Inflammatory macrophage treated with lipopolysaccharide for 1 hour (primary cell): ENCODE results near the gene SLC29A3.

Experiments used
- DNase-seq, 2 donors: peaks; one replicate each; pipeline ENCODE4 v3.0.0-alpha.2; 2020 to 2022

Gene SLC29A3

DNA sequence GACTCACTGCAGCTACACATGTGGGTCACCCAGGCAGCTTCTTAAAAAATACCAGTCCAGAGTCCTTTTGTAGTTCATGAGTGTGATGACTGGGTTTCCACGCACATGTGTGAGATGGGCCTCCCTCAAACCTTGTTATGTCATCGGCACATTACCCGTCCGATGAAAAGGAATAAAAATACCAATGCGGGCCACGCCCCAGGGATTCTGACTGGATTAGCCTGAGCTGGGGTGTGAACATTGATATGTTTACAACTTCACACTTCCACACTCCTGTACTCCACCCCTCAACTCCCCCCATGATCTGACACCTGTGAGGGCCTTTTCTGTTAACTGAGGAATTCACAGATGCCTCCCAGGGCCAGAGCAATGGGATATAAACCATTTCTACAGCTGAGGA lies 6.2 kb downstream of the SLC29A3 start:
- DNase-seq = no peak

- no peak for DNase-seq
Measured at GRCh38 chr10:71326464-71326881, 7.4 kb downstream of the SLC29A3 start.

GRCh38 chr10:71330789-71331404 lies 11.8 kb downstream of the SLC29A3 start:
- no peak for DNase-seq

DNA sequence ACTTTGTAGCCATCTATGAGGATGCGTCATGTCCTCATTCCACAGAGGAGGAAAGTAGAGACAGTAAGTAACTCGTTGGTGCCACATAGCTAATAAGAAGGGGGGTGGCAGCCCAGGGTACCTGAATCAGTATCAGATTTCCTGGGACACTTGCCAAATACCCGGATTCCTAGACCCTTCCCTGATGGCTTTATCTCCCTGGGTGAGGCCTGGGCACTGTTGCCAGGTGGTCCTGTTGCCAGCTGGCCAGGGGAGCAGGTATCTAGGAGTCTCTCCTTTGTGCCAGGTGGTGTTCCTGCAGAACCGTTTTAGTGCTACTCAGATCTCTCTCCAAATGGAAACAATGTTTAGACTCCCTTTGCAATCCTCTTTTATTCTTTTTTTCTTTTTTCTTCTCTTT lies 12.7 kb downstream of the SLC29A3 start:
- no peak for DNase-seq

GRCh38 chr10:71332466-71332865 lies 13.4 kb downstream of the SLC29A3 start:
- no peak for DNase-seq

- DNase-seq = peak; percentile 75 to 96
Measured at GRCh38 chr10:71333129-71333887, 14.2 kb downstream of the SLC29A3 start.

- no peak for DNase-seq
Measured at GRCh38 chr10:71334221-71334791, 15.2 kb downstream of the SLC29A3 start.

- no peak for DNase-seq
Measured at GRCh38 chr10:71335173-71335708, 16.2 kb downstream of the SLC29A3 start.

DNA sequence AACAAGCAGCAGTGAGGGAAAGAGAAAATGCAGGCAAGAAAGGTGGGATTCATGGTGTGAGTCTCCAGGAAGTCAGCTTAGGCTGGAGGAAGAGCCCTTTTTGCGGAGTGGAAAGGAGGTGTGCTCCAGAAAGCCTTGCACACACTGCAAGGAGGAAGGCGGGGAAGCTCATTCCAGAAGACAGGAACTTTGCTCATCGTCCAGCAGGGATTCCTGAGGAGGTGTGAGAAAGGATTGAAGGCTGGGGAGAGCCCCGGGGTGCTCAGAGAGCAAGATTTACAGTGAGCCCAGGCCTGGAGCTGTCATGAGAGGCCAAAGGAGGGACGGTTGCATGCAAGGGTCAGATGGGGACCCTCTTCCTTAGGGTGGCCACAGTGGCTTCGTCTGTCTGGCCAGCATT lies 17.6 kb downstream of the SLC29A3 start:
- no peak for DNase-seq

DNA sequence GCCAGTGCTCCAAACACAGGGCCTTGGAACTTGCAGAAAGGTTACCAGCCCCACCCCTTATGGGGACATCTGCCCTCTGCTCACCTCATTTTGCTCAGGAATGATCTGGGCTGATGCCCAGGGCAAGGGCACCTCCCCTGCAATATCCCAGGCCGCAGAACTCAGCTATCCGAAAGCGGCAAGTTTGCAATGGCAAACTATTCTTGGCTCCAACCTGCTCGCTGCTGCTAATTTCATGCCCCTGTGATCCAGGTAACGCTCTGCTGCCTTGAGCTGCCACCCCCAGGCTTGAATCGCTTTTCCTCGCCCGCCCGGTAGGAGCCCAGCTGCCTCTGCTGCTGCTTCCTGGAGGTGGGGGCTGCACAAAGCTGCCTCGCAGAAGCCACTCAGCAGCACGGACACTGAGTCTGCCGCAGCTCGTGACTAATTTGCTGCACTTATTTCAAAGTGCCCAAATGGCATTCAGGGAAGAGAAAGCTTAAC lies 18.2 kb downstream of the SLC29A3 start:
- no peak for DNase-seq

DNA sequence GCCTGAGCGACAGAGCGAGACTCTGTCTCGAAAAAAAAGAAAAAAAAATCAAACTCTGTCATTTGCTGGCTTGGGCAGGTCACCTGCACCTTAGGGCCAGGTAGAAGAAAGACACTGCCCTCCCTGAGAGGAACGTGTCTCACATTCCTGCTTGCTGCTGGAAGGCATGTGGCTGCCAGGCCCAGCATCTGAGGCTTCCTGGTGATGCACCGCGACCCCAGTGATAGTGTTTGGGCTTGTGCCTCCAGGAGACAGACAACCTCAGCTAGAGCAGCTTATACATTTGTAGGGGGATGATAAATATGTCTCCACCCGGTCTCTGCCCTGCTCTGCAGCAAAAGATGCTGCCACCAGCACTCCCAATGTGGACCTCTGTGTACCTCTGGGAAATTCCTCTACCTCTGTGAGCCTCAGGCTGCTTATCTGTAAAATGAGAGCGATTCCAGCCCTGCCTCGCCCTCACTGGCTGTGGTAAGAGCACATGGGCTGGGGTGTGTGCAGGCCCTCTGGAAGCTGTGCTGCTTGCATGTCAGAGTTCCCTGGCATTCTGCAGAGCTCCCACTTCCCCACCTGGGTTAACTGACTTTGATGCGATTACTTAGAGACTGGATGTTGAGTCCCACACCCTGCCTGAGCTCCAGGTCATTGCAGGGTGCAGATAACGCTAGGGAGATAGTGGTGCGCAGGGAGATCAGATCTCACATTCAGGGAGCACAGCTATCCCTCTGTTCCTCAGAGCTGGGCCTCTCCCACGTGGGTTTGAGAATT lies 19.9 kb downstream of the SLC29A3 start:
- no peak for DNase-seq

DNA sequence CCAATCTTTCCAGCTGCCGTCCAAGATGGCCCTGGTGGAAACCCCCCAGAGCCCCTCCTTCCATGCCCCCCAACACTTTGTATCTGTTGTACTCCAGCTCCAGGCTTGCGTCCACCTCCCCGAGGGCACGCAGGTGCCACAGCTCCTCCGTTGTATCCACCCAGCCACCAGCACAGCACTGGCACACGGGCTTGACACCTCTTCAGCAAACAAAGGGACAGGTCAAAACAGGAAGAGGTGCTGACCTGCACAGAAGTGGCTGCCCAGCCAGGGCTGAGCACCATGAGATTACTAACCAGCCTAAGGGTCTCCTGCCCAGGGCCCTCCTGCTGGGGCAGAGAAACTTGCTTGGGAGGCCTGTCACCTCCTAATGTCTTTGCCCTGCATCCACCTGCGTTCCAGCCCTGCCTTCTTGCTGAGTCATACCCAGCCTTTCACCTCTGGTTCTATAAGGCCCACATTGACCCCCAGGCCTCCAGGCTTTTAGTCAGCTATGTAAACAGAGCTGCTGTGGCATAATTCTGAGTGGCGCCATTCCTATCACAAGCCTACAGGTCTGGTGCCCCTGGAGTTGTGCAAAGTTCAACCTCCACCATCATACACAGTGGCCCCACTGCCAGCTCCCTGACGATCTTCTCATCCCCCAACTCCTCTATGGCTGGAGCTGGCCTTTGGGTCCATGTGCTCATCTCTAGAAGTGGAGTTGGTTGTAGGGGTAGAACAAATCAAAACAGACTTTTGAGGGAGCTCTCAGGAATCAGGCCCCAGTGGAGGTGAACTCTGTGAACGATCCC lies 20.9 kb downstream of the SLC29A3 start:
- DNase-seq = no peak

GRCh38 chr10:71342573-71343391 lies 23.7 kb downstream of the SLC29A3 start:
- DNase-seq = no peak

- peak; percentile 88 to 96 for DNase-seq
Measured at GRCh38 chr10:71343392-71343773, 24.3 kb downstream of the SLC29A3 start.

DNA sequence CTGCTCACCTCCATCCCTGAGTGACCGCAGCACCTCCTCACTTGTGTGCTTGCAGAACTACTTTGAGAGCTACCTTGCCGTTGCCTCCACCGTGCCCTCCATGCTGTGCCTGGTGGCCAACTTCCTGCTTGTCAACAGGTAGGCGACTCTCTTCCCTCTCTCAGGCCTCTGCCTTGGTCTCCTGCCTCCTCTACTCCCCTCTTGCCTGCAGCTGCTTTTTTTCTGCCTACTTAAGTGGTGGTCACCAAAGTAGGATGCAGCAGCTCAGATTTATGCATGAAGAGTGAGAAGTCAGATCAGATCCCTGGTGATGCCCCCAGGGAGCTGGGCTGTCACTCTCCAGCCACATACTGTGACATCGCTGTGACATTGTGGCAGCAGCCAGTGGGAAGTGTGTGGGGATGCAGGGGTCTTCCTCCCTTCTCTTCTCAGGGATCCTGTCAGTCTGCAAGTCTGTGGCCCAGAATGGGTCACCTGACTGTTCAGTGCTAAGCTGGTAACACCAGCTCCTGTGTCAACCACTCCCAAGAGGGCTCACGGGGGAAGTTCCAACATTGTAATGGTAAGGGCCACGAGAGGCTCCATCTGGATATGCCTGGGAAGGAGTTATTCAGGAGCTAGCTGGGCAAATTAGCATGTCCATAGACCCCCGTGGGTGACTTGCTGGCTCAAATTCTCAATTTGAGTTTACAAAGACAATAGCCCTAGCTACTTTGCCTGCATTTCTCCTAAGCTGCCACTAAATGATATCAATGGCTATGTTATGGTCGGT lies 25.3 kb downstream of the SLC29A3 start:
- peak in 1 of 2 donors; percentile 26 for DNase-seq

- peak; percentile 81 to 94 for DNase-seq
Measured at GRCh38 chr10:71344993-71345480, 26.0 kb downstream of the SLC29A3 start.

DNA sequence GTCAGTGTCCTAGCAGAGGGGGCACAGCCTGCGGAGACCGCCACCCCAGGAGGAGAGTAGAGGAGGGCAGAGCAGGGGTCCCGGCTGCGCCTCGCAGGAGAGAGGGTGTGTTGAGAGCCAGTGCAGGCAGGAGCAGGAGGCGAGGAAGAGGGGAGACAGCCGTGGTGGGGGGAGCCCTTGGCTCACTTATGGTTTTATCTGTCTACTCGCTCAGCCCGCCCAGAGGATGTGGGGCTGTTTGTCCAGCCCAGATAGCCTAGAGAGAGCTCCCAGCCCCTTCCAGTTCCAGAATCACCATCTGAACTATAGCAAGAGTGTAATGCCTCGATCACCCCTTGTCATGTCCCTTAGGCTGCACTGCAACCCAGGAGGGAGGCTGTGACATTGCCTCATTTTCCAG lies 26.6 kb downstream of the SLC29A3 start:
- no peak for DNase-seq

DNA sequence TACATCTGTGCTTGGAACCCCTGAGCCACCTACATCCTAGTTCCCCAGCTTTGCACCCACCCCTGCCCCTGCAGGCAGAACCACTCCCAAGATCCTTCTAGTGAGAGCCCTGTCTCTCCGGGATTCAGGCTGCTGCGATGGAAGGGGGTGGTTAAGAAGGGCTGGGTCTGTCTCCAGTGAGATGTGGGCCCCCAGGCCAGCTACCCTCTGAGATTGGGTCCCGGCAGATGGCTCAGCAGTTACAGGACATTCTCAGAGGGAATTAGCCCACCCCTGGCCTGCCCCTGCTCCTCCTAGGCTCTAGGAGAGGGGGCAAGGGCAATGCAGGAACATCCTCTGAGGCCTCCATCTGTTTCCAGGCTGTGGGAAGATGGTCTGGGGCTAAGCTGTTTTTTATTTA lies 27.7 kb downstream of the SLC29A3 start:
- no peak for DNase-seq

DNA sequence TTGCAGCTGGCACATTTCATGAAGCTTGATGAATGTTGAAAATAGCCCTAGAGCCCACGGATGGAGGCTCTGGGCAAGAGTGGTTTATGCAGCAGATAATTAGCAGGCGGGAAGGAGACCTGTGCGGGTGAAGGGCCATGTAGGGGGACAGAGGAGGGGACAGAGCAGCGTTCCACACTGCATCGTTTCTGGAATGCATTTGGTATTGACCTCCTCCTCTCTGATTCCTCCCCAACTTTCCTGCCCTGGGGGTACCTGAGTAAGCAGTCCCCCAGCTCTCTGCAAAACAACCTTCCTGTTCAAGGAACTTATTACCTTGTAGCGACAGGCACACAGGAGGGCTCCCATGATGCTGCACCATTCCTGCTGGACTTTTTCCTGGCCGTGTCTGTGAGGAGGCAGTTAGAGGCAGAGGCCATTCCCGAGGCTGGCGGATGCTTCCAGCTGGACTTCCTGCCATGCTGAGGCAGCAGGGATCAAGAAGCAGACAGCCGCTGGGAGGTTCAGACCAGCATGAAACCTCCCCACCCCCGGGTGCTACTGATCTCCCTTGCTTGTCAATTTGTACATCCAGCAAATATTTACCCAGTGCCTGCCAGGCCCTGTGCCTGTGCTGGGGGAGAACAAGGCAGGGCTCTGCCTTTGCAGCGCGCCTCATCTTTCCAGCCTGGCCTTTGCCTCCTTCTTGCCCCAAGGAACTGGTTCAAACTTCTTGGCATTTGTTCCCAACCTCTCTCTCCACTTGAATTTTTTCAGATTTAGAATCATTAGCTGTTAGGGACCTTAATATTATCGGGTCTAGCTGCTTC lies 28.7 kb downstream of the SLC29A3 start:
- no peak for DNase-seq
